Hepatocyte (in vitro differentiated cells): ENCODE measurements around the gene UGP2. TPM values are rescaled to one million over a fixed set of nuclear protein-coding genes. Genes with fewer than 3 reads are reported as not detected.

Experiments used
- DNase-seq: peaks from one replicate; pipeline ENCODE4 v3.0.0-alpha.2; 2016; ENCODE audit warnings: low spot score
- H2AFZ ChIP-seq: fragments of 200-600 bp; sonication (generic); 2 replicates; pipeline ENCODE4 v1.6.0; 2016; ENCODE audit warnings: antibody characterized with exemption, mild to moderate bottlenecking
- H3K27ac ChIP-seq: fragments of 200-600 bp; sonication (generic); 2 replicates; pipeline ENCODE4 v1.5.1; 2016; ENCODE audit warnings: mild to moderate bottlenecking
- H3K27me3 ChIP-seq: fragments of 200-600 bp; sonication (generic); 2 replicates; pipeline ENCODE4 v1.6.1; 2016
- H3K36me3 ChIP-seq: fragments of 200-600 bp; sonication (generic); replicated peaks from 2 replicates; pipeline ENCODE4 v1.5.1; 2016; ENCODE audit warnings: low read depth; ENCODE audit not compliant: insufficient read depth
- H3K4me1 ChIP-seq: fragments of 200-600 bp; sonication (generic); 2 replicates; pipeline ENCODE4 v1.5.1; 2016; ENCODE audit warnings: mild to moderate bottlenecking, moderate library complexity; ENCODE audit not compliant: insufficient read depth
- H3K4me2 ChIP-seq: fragments of 200-600 bp; sonication (generic); 2 replicates; pipeline ENCODE4 v1.6.0; 2016
- H3K4me3 ChIP-seq: fragments of 200-600 bp; sonication (generic); 2 replicates; pipeline ENCODE4 v1.5.1; 2016; ENCODE audit warnings: mild to moderate bottlenecking
- H3K79me2 ChIP-seq: fragments of 200-600 bp; sonication (generic); 2 replicates; pipeline ENCODE4 v1.6.0; 2017; ENCODE audit warnings: mild to moderate bottlenecking
- H3K9me2 ChIP-seq: fragments of 200-600 bp; sonication (generic); replicated peaks from 2 replicates; pipeline ENCODE4 v1.6.0; 2017; ENCODE audit warnings: mild to moderate bottlenecking; ENCODE audit not compliant: insufficient read depth
- H3K9me3 ChIP-seq: fragments of 200-600 bp; sonication (generic); 2 replicates; pipeline ENCODE4 v1.5.1; 2016; ENCODE audit warnings: low read depth, mild to moderate bottlenecking
- H4K20me1 ChIP-seq: fragments of 200-600 bp; sonication (generic); 2 replicates; pipeline ENCODE4 v1.6.0; 2016; ENCODE audit warnings: mild to moderate bottlenecking; ENCODE audit not compliant: insufficient read depth, poor library complexity, severe bottlenecking
- CTCF ChIP-seq: fragments of 200-600 bp; sonication (generic); IDR thresholded peaks from 2 replicates; pipeline ENCODE4 v1.5.1; 2016; ENCODE audit warnings: antibody characterized with exemption, mild to moderate bottlenecking; ENCODE audit not compliant: poor library complexity
- EZH2 ChIP-seq: fragments of 200-600 bp; sonication (generic); IDR thresholded peaks from 2 replicates; pipeline ENCODE4 v1.6.1; 2016; ENCODE audit warnings: antibody characterized with exemption, mild to moderate bottlenecking, borderline replicate concordance
- EZH2phosphoT487 ChIP-seq: fragments of 200-600 bp; sonication (generic); IDR thresholded peaks from one replicate; pipeline ENCODE4 v1.6.1; 2018; ENCODE audit warnings: antibody characterized with exemption, mild to moderate bottlenecking, low read depth, moderate library complexity; ENCODE audit not compliant: unreplicated experiment, severe bottlenecking
- WGBS: methylation state at CpG from one replicate; pipeline ENCODE4 v1.1.6; 2016; ENCODE audit warnings: low lambda C conversion rate; ENCODE audit errors: missing lambda C conversion rate; 5-methylcytosine and 5-hydroxymethylcytosine counted together
- polyA plus RNA-seq: library from polyadenylated mRNA; unstranded; fragments of >200 nt; fragmentation: Nextera tagmentation; extraction: Ambion mirVana; gene quantifications from 2 replicates; pipeline ENCODE4 v1.2.1, GENCODE V29; 2016
- total RNA-seq: library from RNA; depleted of rRNA; stranded (reverse); fragments of >200 nt; gene quantifications from 2 replicates; pipeline ENCODE4 v1.2.3, GENCODE V29; 2014

UGP2 gene
- total and polyA plus RNA-seq, 2 experiments from 2014 or later, result 273 to 322 TPM

DNA sequence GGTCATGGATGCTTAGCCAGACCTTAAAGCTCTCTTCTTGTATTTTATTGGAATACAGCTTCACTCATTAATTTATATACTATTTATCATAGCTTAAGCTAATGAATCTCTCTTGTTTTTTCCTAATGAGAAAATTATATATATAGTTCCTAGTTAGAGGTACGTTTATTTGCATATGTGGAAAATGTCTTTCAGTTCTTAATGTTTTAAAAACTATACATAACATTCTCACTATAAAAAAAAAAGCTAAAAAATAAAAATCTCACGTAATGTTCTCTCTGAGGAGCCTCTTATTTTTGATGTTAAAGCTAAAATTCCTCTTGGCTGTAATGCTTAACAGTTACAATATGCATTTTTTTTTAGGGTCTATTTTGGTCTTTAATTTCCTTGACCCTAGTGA, 16.6 kb downstream of the UGP2 start:
- Histone ChIP-seq H3K4me2 (no peak overlapping the region), H3K27me3 (no peaks in the 10 kb centered on the region), H3K4me1 (peaks cover 12% of the 10 kb centered on the region), H3K9me2 (no peaks in the 10 kb centered on the region), H4K20me1 (peaks cover 8% of the 10 kb centered on the region), H3K4me3 (no peak overlapping the region), H3K27ac (no peak overlapping the region), H3K79me2 (peaks cover 56% of the 10 kb centered on the region), H2AFZ (no peak overlapping the region), H3K9me3 (no peaks in the 10 kb centered on the region), H3K36me3 (no peaks in the 10 kb centered on the region)
- DNase-seq, result no peak
- TF ChIP-seq CTCF, result no peak
- WGBS, result 99% methylated on average over 2 of the region's 2 CpGs

DNA sequence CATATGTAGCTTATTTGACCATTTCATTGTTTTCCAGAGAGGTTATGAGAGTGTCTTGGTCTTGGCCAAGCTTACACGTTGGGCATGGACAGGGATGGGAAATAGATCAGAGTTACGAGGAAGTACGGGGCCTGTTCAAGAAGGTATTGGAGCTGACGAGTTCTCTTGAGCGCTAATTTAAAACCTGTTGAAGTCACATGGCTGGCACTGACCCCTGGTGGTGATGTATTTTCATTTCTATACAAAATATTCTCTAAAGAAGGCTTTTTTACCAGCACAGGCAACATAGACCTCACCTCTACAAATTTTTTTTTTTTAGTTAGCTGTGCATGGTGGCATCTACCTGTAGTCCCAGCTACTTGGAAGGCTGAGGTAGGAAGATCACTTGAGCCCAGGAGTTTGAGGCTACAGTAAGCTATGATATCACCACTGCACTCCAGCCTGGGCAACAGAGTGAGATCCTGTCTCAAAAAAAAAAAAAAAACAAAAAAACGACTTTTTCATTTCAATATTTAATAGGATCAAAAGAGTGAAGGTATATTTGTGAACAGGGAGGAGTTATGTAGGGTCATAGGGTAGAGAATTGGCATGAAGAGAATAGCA, 19.6 kb downstream of the UGP2 start:
- peaks cover 24% of the 10 kb centered on the region for H3K4me1 ChIP-seq
- no peak overlapping the region for H2AFZ ChIP-seq
- 54% methylated on average over 6 of the region's 6 CpGs for WGBS
- no peak overlapping the region for H3K4me3 ChIP-seq
- no peaks in the 10 kb centered on the region for H3K9me2 ChIP-seq
- H3K9me3 ChIP-seq, result no peaks in the 10 kb centered on the region
- no peak overlapping the region for H3K4me2 ChIP-seq
- H4K20me1 ChIP-seq, result no peaks in the 10 kb centered on the region
- TF ChIP-seq EZH2, result no peak
- peak; percentile 64 for TF ChIP-seq CTCF
- peak overlapping the region; percentile 94 for H3K27ac ChIP-seq
- H3K36me3 ChIP-seq, result no peaks in the 10 kb centered on the region
- peaks cover 38% of the 10 kb centered on the region for H3K79me2 ChIP-seq
- no peaks in the 10 kb centered on the region for H3K27me3 ChIP-seq
- DNase-seq, result peak; percentile 68

GRCh38 chr2:63862806-63863205, 21.1 kb downstream of the UGP2 start:
- peak; percentile 76 for DNase-seq
- H4K20me1 ChIP-seq, result no peaks in the 10 kb centered on the region
- no peaks in the 10 kb centered on the region for H3K27me3 ChIP-seq
- no peaks in the 10 kb centered on the region for H3K9me2 ChIP-seq
- no peaks in the 10 kb centered on the region for H3K36me3 ChIP-seq
- H3K4me2 ChIP-seq, result no peak overlapping the region
- TF ChIP-seq EZH2, result no peak
- TF ChIP-seq CTCF, result no peak
- H2AFZ ChIP-seq, result no peak overlapping the region
- H3K4me3 ChIP-seq, result no peak overlapping the region
- no peaks in the 10 kb centered on the region for H3K9me3 ChIP-seq
- H3K79me2 ChIP-seq, result peaks cover 35% of the 10 kb centered on the region
- 52% methylated on average over 1 of the region's 1 CpG for WGBS
- H3K27ac ChIP-seq, result peak overlapping the region; percentile 94
- peaks cover 24% of the 10 kb centered on the region for H3K4me1 ChIP-seq

DNA sequence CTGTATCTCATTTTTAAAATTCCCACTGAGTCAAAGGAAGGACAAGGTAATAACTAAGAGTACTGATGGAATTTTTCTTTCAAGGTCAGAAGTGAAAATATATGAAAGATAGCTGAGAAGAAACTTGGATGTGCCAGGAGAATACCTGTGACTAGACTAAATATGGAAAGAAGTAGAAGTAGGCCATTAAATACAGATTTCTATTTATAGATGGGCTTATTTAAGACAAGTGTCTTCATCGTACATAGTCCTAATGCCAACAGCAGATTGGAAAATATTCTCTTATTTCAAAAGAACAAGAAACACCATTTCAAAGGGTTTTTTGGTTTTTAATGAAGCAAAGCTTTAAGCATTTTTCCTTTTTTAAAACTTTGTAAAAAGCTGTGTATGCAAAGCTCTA, 22.0 kb downstream of the UGP2 start:
- Histone ChIP-seq H3K4me3 (no peak overlapping the region), H3K27me3 (no peaks in the 10 kb centered on the region), H3K4me2 (no peak overlapping the region), H3K36me3 (no peaks in the 10 kb centered on the region), H4K20me1 (no peaks in the 10 kb centered on the region), H3K27ac (peak overlapping the region; percentile 81), H3K9me3 (no peaks in the 10 kb centered on the region), H3K4me1 (peaks cover 24% of the 10 kb centered on the region), H3K9me2 (no peaks in the 10 kb centered on the region), H2AFZ (no peak overlapping the region), H3K79me2 (peaks cover 35% of the 10 kb centered on the region)
- DNase-seq, result no peak
- WGBS, result 100% methylated on average over 1 of the region's 1 CpG
- TF ChIP-seq CTCF (no peak), EZH2 (no peak), EZH2phosphoT487 (no peak)
